ENCODE measurements around the gene ORC3. TPM values are rescaled to one million over a fixed set of nuclear protein-coding genes. Genes with fewer than 3 reads are reported as not detected.

Gene ORC3
- total RNA-seq, 2 experiments from 2014 or later: 38.8 to 42.6 TPM

GRCh38 chr6:87661016-87661415 lies 71.1 kb downstream of the ORC3 start:
- Mint-ChIP-seq H3K27me3 (no peaks in the 10 kb centered on the region), H3K9me3 (ENCODE audit: low read depth) (no peaks in the 10 kb centered on the region), H3K4me3 (no peak overlapping the region), H3K4me1 (peaks cover 8% of the 10 kb centered on the region), H3K27ac (no peak overlapping the region), H3K36me3 (ENCODE audit: low read depth) (peaks cover 20% of the 10 kb centered on the region)
- ATAC-seq (no peak), DNase-seq (no peak)
- intact Hi-C loops (cut with DNase I, micrococcal nuclease): no loop called here
- CTCF ChIA-PET: interaction anchor here (1.5 kb wide), 1 partner anchor 21 kb away, joined by 3 read pairs; no protein-coding TSS in a partner anchor
- POLR2A ChIA-PET: no interaction called here

GRCh38 chr6:87661503-87661902 lies 71.6 kb downstream of the ORC3 start:
- Mint-ChIP-seq H3K27ac (no peak overlapping the region), H3K4me3 (no peak overlapping the region), H3K27me3 (no peaks in the 10 kb centered on the region), H3K4me1 (peaks cover 7% of the 10 kb centered on the region), H3K9me3 (ENCODE audit: low read depth) (no peaks in the 10 kb centered on the region), H3K36me3 (ENCODE audit: low read depth) (peaks cover 18% of the 10 kb centered on the region)
- CTCF ChIA-PET: interaction anchor here (1.5 kb wide), 1 partner anchor 21 kb away, joined by 3 read pairs; no protein-coding TSS in a partner anchor
- ATAC-seq (no peak), DNase-seq (no peak)
- intact Hi-C loops (cut with DNase I, micrococcal nuclease): no loop called here
- POLR2A ChIA-PET: no interaction called here

GRCh38 chr6:87663434-87663833 lies 73.5 kb downstream of the ORC3 start:
- Mint-ChIP-seq H3K27me3 (no peaks in the 10 kb centered on the region), H3K36me3 (ENCODE audit: low read depth) (peaks cover 17% of the 10 kb centered on the region), H3K9me3 (ENCODE audit: low read depth) (no peaks in the 10 kb centered on the region), H3K4me3 (no peak overlapping the region), H3K27ac (no peak overlapping the region), H3K4me1 (no peaks in the 10 kb centered on the region)
- DNase-seq: no peak
- POLR2A ChIA-PET: no interaction called here
- ATAC-seq: no peak
- CTCF ChIA-PET: interaction anchor here (3.2 kb wide), 1 partner anchor 9 kb away, joined by 7 read pairs; no protein-coding TSS in a partner anchor
- intact Hi-C loops (cut with DNase I, micrococcal nuclease): no loop called here

- ATAC-seq (no peak), DNase-seq (no peak)
- Mint-ChIP-seq H3K9me3 (ENCODE audit: low read depth) (no peaks in the 10 kb centered on the region), H3K36me3 (ENCODE audit: low read depth) (peaks cover 19% of the 10 kb centered on the region), H3K27ac (no peak overlapping the region), H3K4me3 (no peak overlapping the region), H3K4me1 (peaks cover 2% of the 10 kb centered on the region), H3K27me3 (no peaks in the 10 kb centered on the region)
- ChIA-PET CTCF (interaction anchor here (1.0 to 3.2 kb wide), 3 partner anchors 9 to 12 kb away, joined by 3 to 7 read pairs (median 3); no protein-coding TSS in a partner anchor), POLR2A (interaction anchor here (0.6 kb wide), 1 partner anchor 19 kb away, joined by 3 read pairs; no protein-coding TSS in a partner anchor)
- intact Hi-C loops (cut with DNase I, micrococcal nuclease): no loop called here
These were observed 75.1 kb downstream of the ORC3 start for GRCh38 chr6:87664921-87665485.

- H3K36me3 Mint-ChIP-seq (ENCODE audit: low read depth): peaks cover 34% of the 10 kb centered on the region
- CTCF ChIA-PET: no interaction called here
- DNase-seq: no peak
- intact Hi-C loops (cut with DNase I, micrococcal nuclease): no loop called here
- H3K27ac Mint-ChIP-seq: no peak overlapping the region
- no peak for ATAC-seq
- H3K9me3 Mint-ChIP-seq (ENCODE audit: low read depth): no peaks in the 10 kb centered on the region
- POLR2A ChIA-PET: no interaction called here
- H3K4me1 Mint-ChIP-seq: peaks cover 12% of the 10 kb centered on the region
- no peak overlapping the region for H3K4me3 Mint-ChIP-seq
- H3K27me3 Mint-ChIP-seq: no peaks in the 10 kb centered on the region
These were observed 77.1 kb downstream of the ORC3 start for GRCh38 chr6:87667032-87667431.

- H3K4me3 Mint-ChIP-seq: no peak overlapping the region
- ATAC-seq (no peak), DNase-seq (no peak)
- peaks cover 12% of the 10 kb centered on the region for H3K4me1 Mint-ChIP-seq
- intact Hi-C loops (cut with DNase I, micrococcal nuclease): no loop called here
- POLR2A ChIA-PET: no interaction called here
- H3K27me3 Mint-ChIP-seq: no peaks in the 10 kb centered on the region
- no peak overlapping the region for H3K27ac Mint-ChIP-seq
- CTCF ChIA-PET: interaction anchor here (1.0 kb wide), 1 partner anchor 12 kb away, joined by 5 read pairs; no protein-coding TSS in a partner anchor
- H3K9me3 Mint-ChIP-seq (ENCODE audit: low read depth): no peaks in the 10 kb centered on the region
- H3K36me3 Mint-ChIP-seq (ENCODE audit: low read depth): peaks cover 37% of the 10 kb centered on the region
These were observed 78.1 kb downstream of the ORC3 start for GRCh38 chr6:87668013-87668412.

- CTCF ChIA-PET: interaction anchor here (0.6 to 1.0 kb wide), 2 partner anchors 15 to 53 kb away, joined by 3 to 4 read pairs; no protein-coding TSS in a partner anchor
- DNase-seq (no peak), ATAC-seq (no peak)
- Mint-ChIP-seq H3K27me3 (no peaks in the 10 kb centered on the region), H3K4me3 (no peak overlapping the region), H3K9me3 (ENCODE audit: low read depth) (no peaks in the 10 kb centered on the region), H3K4me1 (peaks cover 12% of the 10 kb centered on the region), H3K27ac (no peak overlapping the region), H3K36me3 (ENCODE audit: low read depth) (peaks cover 37% of the 10 kb centered on the region)
- intact Hi-C loops (cut with DNase I, micrococcal nuclease): no loop called here
- POLR2A ChIA-PET: no interaction called here
These were observed 79.1 kb downstream of the ORC3 start for GRCh38 chr6:87669051-87669450.

- H3K27ac Mint-ChIP-seq: peak overlapping the region; percentile 71
- no peaks in the 10 kb centered on the region for H3K27me3 Mint-ChIP-seq
- peaks cover 42% of the 10 kb centered on the region for H3K36me3 Mint-ChIP-seq (ENCODE audit: low read depth)
- intact Hi-C loops (cut with DNase I, micrococcal nuclease): no loop called here
- peaks cover 12% of the 10 kb centered on the region for H3K4me1 Mint-ChIP-seq
- no peaks in the 10 kb centered on the region for H3K9me3 Mint-ChIP-seq (ENCODE audit: low read depth)
- ATAC-seq (no peak), DNase-seq (no peak)
- CTCF ChIA-PET: interaction anchor here (0.9 kb wide), 1 partner anchor 133 kb away, joined by 3 read pairs; no protein-coding TSS in a partner anchor
- H3K4me3 Mint-ChIP-seq: no peak overlapping the region
- POLR2A ChIA-PET: no interaction called here
These were observed 80.8 kb downstream of the ORC3 start for GRCh38 chr6:87670707-87671106.

- ChIA-PET CTCF (interaction anchor here (0.6 kb wide), 1 partner anchor 125 kb away, joined by 3 read pairs; no protein-coding TSS in a partner anchor), POLR2A (no interaction called here)
- Mint-ChIP-seq H3K4me3 (no peak overlapping the region), H3K4me1 (peaks cover 12% of the 10 kb centered on the region), H3K27me3 (no peaks in the 10 kb centered on the region), H3K36me3 (ENCODE audit: low read depth) (peaks cover 50% of the 10 kb centered on the region), H3K27ac (peak overlapping the region; percentile 71), H3K9me3 (ENCODE audit: low read depth) (no peaks in the 10 kb centered on the region)
- ATAC-seq: no peak
- DNase-seq: no peak
- intact Hi-C loops (cut with DNase I, micrococcal nuclease): no loop called here
These were observed 81.7 kb downstream of the ORC3 start for GRCh38 chr6:87671555-87672029.

GRCh38 chr6:87672641-87673040 lies 82.7 kb downstream of the ORC3 start:
- CTCF ChIA-PET: interaction anchor here (0.6 kb wide), 1 partner anchor 1411 kb away, joined by 3 read pairs; no protein-coding TSS in a partner anchor
- ATAC-seq (no peak), DNase-seq (no peak)
- H3K4me3 Mint-ChIP-seq: no peak overlapping the region
- H3K27ac Mint-ChIP-seq: no peak overlapping the region
- no peaks in the 10 kb centered on the region for H3K27me3 Mint-ChIP-seq
- H3K36me3 Mint-ChIP-seq (ENCODE audit: low read depth): peaks cover 49% of the 10 kb centered on the region
- peaks cover 16% of the 10 kb centered on the region for H3K4me1 Mint-ChIP-seq
- no peaks in the 10 kb centered on the region for H3K9me3 Mint-ChIP-seq (ENCODE audit: low read depth)
- POLR2A ChIA-PET: no interaction called here
- intact Hi-C loops (cut with DNase I, micrococcal nuclease): no loop called here

GRCh38 chr6:87673237-87673636 lies 83.3 kb downstream of the ORC3 start:
- no peaks in the 10 kb centered on the region for H3K27me3 Mint-ChIP-seq
- no peaks in the 10 kb centered on the region for H3K9me3 Mint-ChIP-seq (ENCODE audit: low read depth)
- no peak for DNase-seq
- no peak overlapping the region for H3K27ac Mint-ChIP-seq
- no peak for ATAC-seq
- intact Hi-C loops (cut with DNase I, micrococcal nuclease): no loop called here
- H3K4me1 Mint-ChIP-seq: peaks cover 21% of the 10 kb centered on the region
- no peak overlapping the region for H3K4me3 Mint-ChIP-seq
- POLR2A ChIA-PET: no interaction called here
- H3K36me3 Mint-ChIP-seq (ENCODE audit: low read depth): peaks cover 50% of the 10 kb centered on the region
- CTCF ChIA-PET: interaction anchor here (0.6 kb wide), 1 partner anchor 1410 kb away, joined by 3 read pairs; no protein-coding TSS in a partner anchor

GRCh38 chr6:87674290-87674689 lies 84.4 kb downstream of the ORC3 start:
- no peak overlapping the region for H3K27ac Mint-ChIP-seq
- H3K4me1 Mint-ChIP-seq: peaks cover 22% of the 10 kb centered on the region
- H3K4me3 Mint-ChIP-seq: no peak overlapping the region

More at GRCh38 chr6:87674290-87674689, 84.4 kb downstream of the ORC3 start:
- POLR2A ChIA-PET: interaction anchor here (0.6 kb wide), 1 partner anchor 418 kb away, joined by 7 read pairs; no protein-coding TSS in a partner anchor
- CTCF ChIA-PET: interaction anchor here (1.0 kb wide), 1 partner anchor 9 kb away, joined by 3 read pairs; no protein-coding TSS in a partner anchor
- H3K9me3 Mint-ChIP-seq (ENCODE audit: low read depth): no peaks in the 10 kb centered on the region
- ATAC-seq (no peak), DNase-seq (no peak)
- no peaks in the 10 kb centered on the region for H3K27me3 Mint-ChIP-seq
- peaks cover 54% of the 10 kb centered on the region for H3K36me3 Mint-ChIP-seq (ENCODE audit: low read depth)
- intact Hi-C loops (cut with DNase I, micrococcal nuclease): no loop called here
